NCI-H1436 (cell line): ENCODE data around the gene MRPL33.
A peak's percentile ranks its signal among the peaks of the same experiment; 100 is the strongest.

Experiments used
- DNase-seq: peaks from one replicate; lab custom pipeline; 2025; lab: John Stamatoyannopoulos, UW

MRPL33 gene

DNA sequence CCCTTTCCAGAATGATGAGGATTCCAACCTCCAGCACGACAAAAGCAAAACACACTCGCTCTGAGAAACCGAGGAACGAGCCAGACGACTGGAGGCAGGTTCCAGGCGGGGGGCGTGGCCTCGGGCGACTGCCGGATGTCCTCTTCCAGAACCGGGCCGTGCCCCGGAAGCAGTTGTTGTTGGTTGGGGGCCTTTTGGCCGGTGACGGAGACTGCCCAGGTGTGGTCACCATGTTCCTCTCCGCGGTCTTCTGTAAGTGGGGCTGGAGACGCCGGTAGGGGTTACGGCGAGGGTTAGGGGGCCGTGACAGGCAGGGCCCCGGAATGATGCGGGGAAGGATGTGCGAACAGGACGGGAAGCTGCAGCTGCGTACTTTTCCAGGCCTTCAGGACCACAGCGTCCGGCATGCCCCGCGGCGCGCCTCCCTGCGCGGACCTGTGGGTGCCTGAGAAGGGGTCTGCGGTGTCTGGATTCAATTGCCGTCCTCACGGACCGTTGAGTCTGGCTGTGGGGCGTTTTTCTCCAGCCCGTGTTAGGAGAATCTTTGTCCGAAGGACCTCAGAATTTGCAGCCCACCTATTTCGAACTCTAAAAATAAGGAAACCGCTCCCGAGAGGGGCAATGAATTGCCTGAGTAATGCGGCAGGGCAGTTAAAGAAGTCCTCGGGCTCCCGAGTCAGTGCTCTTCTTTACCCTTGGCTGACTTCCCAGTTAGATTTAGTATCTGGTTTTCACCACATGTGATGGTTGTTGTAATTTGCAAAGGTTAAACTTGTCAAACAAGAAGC, at the start of gene MRPL33:
TSS of gene MRPL33 (plus strand) at position 172 of the 788 bp plus-strand sequence. CDS start at position 231, 59 bp downstream.
- DNase-seq, result peak; percentile 87

DNA sequence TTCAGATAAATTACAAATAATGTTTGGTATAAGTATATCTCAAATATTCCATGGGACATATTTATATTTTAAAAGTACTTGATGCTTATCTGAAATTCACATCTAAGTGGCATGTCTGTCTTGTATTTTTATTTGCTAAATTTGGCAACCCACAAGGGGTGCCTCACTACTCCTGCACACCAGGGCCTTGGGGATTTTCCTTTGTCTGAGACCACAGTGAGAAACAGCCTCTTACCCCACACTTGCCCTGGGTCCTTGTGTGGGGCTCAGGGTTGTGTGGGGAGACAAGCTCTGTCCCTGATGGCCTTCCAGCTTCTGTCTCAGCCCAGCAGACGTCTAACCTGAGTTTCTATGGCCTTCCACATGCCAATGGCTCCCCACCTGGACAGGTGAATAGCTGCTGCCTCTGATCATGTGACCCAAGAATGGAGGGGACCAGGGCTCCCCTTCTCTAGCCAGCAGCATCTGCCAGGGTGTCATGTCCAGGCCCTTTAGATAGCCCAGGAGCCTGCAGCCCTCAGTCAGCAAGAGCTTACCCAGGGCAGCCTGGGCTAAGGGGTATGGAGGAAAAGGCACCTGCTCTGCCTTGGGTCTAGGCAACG, 49.5 kb upstream of the MRPL33 start:
- no peak for DNase-seq

DNA sequence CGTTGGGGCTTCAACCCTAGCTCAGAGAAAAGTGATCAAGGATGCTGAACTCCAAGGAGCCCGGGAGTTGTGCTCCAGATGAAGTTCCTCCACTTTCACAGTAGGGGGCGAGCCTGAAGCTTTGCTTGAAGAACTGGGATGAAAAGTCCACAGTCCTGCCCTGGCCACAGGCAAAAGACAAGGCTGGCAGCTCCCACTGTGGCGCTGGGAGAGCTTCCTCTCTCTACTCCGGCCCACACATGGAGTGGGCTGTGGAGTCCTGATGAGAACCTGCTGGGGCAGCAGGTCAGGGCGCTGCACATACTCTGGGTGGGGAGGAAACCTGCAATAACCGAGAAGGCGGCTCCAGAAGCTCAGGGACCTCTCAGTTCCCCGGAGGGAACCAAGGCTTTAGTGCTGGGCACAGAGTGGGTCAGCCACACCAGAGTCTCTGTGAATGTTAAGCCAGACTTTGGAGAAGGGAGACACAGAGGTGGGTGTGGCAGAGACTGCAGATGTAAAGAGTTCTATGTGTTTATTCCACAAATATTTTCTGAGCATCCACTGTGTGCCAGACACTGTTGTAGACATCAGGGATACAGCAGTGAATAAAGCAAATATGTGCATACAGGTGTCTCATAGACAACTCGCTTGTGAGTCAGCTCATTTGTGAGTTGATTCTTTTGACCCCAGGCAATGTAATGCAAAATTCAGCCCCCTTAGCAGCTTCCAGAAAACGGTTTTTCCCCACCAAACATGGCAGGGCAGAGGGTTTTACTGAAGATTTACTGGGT, 48.0 kb upstream of the MRPL33 start:
- peak; percentile 76 for DNase-seq

DNA sequence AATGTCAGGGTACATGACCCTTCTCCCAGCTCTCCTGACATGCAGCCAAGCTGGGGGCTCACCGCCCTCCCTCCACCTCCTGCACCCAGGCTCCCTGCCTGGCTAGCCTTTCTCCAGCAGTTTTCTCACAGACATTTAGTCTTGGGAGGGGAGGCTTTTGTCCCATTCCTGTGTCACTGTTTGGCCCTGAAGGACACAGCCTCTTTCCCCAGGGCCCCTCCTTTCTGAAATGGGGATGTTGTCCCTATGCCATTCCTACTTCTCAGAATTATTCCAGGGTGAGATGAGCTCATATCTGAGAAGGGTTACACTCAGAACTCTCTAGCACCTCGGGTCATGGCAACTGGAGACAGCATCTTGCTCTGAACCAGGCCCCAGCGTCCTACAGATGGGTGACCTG, 47.3 kb upstream of the MRPL33 start:
- DNase-seq, result no peak

DNA sequence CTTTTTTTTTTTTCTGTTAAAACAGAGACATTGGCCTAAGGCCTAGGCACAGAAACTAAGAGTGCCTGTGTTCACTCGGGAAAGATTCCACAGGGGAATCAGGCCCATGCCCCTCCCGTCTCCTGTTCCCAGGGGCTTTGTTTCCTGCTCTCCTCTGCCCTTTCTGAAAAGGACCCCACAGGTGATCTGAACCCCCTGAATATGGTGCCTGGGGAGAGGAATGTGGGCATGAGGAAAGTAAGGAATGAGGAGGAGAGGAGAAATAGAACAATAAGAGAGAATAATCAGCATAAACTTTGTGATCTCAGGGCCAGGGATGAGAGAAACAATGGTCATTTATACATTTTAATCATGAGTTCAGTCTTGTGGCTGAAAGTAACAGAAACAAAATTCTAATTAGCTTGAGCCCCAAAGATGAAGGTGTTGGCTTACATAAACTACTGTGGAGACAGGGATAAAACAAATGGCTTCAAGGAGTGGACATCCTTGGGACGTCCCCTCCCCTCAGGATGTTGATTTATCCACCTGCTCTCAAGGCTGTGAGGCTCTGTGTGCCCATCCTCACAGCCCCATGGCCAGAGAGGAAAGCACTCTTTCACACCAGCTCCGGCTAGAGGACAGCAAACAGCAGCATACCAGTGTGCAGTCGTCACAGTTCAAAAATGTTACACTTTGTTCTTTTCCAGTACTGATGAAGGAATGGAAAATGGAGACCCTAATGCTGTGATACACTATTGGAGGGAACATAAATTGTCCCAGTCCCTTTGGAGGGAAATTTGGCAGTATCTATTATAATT, 46.4 kb upstream of the MRPL33 start:
- DNase-seq, result no peak

DNA sequence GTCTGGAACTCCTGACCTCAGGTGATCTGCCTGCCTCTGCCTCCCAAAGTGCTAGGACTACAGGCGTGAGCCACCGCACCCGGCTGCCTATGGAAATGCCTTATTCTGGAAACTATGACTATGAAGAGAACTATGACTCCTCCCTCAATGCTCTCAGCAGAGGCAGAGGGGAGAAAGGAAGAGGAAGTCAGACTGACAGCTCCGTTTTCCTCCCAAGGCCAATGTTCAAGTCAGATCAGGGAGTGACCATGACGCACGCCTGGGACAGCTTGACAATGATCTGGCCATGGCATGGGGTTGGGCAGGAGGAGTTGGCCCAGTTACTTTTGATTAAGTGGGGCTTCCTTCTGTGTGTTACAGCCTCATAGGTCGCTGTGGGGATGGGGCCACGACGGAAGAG, 44.3 kb upstream of the MRPL33 start:
- no peak for DNase-seq

DNA sequence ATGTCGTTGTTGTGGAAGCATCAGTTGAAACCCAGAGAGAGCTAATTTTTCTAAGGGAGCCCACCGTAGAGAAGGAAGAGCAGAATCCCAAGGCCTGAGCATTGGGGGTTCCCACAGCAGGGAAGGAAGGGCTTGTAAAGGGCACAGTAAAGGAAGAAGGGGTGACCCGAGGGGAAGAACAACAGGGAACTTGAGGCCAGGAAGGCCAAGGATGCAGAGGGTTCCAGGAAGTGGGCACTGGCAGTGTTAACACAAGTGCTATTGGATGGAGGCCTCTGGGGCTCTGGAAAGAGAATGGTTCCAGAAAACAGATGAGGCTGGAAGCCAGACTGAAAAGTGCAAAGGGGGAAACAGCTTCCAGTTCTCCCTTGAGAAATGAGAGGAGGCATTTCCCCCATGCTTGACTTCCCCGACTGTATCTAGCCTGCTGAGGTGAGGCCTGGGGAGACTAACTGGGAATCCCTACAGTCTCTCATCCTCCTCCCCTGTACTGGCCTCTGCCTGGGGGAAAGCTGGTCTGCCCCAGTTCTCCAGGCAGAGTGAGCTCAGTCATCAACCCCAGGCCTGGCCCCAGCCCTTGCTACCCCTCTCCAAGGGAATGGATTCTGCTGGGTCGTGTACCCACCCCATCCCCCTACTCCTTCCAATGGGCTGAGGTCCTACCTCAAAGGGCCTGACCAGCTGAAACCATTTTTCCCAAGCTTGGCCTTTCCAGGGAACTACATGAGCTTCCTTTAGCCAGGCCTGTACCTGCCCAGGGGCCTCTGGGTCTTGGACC, 43.2 kb upstream of the MRPL33 start:
- DNase-seq, result no peak

DNA sequence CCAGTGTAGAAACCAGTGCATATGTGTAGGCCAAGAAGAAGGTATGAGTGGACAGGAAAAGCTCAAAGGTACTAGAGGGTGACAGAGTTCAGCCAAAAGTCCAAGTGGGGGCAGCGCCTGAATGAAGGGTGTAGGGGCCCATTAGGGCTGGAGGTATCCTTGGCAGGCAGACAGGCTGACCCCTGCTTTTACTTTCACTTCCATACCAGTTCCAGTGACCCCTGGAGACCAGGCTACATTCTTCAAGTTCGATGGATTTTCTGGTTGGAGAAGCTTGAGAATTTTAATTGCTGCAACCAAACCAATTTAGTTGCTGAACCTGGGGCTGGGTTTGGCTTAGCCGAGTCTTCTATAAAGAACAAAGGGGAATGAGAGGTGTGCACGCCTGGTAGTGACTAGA, 42.3 kb upstream of the MRPL33 start:
- DNase-seq, result no peak

DNA sequence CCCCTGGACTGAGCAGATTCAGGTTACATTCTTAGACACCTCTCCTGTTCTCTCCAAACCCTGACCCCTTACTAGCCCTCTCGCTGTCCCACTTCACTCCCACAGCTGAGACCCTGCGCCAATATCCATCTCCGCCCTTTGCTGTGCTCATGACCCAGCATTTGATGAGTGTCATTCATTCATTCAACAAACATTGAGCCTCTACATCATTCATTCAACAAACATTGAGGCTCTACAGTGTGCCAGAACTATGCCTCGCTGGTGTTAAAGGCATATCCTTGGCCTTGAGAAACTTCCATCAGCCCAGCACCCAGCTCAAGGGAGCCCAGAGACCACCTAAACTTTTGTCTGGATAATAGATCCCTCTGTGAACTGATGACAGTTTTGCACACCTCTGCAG, 41.9 kb upstream of the MRPL33 start:
- DNase-seq, result no peak

DNA sequence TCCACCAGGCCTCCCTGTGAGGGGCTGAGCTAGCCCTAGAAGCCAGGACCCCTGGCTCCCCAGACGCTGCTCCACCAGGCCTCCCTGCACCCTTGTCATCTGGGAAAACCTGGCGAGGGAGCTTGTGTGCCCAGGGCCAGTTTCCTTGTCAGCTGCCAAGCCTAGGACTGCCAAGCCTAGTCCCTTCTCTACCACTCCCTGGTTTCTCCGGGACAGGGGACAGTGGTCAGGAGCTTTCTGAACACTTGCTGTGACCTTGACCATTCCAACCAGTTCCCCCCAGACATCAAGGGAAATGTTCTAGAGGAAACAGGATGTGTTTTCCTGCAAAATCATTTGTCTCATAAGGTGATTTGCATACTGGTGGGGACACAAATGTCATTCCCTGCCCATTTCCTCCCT, 41.3 kb upstream of the MRPL33 start:
- DNase-seq, result no peak

DNA sequence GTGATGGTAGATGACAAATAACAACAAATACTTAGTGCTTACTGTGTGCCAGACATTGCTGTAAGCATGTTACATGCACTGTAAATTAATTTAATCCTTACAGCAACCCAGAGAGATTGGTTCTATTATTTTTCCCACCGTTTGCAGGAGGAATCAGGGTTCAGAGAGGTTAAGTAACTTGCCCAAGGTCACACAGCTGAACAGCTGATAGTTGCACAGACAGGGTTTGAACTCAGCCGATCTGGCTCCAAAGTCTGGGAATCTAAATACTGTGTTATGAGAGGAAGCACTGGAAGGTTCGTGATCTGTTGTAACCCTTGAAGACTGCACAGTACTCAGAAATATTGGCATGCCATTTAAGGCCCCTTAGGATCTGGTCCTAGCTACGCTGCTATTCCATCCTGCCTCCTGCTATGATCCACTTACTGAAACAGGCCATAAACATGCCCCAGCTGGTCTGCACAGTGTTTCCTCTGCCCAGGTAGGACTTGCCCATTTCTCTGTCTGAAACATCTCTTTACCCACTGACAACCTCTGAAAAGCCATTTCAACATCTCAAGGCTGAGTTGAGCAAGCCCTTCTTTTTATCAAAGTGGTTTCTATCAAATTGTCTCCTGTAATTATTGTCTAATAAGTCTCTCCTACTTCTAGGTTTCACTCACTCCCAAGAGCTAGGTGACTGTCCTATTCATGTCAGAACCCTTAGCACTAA, 40.4 kb upstream of the MRPL33 start:
- DNase-seq, result no peak

DNA sequence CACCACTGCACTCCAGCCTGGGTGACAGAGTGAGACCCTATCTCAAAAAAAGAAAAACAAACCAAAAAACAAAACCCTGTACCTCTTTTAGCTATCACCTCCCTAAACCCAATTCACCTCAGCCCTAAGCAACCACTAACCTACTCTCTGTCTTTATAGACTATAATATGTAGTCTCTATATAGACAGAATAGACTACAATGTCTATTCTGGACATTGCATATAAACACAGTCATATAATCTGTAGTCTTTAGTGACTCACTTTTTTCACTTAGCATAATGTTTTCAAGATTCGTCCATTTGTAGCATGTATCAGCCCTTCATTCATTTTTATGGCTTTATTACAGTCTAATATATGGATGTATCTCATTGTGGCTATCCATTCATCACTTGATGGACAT, 37.2 kb upstream of the MRPL33 start:
- no peak for DNase-seq

DNA sequence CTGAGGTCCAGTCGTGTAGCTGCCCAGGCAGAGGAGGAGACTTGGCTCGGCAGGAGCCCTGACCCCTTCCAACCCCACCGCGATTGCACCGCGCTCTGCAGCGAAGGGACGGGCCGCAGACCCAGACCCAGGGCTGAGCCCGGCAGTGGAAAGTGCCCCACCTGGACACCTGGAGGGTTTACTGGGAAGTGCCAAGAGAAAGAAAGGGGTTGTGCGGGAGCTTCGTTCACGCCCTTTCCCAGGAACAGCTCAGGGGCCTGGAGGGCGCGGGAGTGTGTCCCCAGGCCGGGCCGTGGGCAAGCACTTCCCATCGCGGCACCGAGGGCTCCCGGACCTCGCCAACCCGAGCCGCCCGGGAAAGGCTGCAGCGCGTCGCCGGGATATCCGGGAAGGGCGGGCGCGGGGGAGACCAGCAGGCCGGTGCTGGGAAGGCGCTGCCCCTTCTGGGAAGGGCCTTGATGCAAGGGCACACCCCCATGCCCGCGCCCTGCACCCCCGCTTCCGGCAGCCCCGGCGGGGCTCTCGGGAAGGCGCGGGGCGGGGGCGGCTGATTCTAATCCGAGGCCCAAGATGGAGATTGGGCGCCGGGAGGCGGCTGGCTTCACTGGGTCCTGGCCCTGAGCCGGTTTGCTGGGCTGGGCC, 36.1 kb upstream of the MRPL33 start:
- DNase-seq, result peak; percentile 58

DNA sequence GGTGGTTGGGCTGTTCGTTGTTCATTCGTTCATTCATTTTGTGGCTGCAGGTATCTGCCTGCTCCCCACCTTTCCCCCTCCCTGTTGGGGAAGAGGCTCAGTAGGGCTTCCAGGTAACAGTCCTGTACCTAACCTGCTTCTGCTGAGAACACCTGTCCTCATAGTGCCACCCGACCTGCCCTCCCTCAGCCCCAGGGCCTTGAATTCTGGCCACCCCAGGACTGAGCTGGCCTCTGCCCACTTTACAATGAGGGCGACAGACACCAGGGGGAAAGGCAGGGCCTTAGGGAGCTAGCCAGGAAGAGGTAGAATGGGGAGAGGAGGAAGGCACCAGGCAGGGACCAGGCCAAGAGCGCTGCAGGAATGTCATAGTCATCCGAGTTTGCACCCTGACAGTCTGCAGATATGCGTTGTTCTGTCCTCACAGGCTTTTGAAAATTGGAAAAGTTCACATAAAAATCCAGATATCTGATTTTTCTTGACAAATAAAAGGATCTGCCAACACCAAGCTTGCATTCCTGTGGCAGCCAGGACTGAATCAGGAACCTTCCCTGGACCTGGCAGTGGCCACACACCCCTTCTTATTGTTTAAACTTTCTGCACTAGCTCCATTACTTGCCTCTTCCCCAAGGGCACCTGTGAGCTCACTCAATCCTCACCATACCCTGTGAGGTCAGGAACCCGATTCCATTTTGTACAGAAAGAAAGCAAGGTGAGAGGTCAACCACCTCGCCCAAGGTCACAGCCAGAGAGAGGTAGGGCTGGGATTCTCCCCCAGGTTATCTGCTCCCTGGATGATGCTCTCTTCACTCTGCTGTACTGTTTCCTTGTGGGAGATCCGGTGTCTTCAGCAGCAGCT, 35.3 kb upstream of the MRPL33 start:
- no peak for DNase-seq

DNA sequence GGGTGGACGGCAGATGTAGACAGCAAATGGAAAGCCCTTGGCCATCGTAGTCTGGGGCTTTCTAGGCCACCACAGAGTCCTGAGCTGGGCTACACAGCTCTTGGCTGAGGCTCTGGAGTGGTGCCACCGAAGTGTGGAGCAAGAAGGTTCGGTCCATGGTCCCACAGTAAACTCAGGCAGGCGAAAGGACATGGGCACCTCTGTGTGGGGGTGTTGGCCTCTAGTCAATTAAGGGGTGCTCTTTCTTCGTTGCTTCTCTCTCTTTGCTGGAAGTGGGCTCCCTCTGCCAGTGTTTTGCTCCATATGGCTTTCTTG, 34.7 kb upstream of the MRPL33 start:
- DNase-seq, result no peak

DNA sequence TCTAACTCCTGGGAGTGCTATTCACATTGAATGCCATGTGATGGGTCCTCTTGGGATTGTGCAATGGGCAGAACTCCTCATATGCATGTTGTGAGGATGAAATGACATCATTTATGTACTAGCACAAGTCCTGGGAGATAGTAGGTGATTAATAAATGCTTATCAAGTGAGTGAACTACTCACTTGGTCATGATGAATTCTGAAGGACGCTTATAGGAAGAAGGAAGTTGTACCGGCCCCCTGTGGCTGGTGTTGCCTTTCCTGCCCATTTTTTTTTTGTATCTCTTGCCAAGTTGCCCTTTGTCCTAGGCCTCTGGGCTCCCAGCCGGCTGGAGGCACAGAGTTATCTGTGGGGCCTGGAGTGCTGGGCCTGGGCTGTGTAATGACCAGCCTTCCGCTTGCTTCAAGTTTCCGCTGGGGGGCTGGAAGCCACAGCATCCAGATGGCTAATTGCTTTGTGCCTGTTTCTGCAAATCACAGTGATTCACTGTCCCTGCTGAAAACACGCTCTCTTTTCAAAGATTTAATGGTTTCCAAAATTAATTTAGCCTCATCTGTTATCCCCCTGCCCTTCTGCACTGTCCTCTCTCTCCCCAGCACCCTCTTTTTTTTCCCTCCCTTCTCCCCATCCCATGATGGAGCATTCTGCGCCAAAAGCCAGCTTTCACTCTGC, 33.7 kb upstream of the MRPL33 start:
- DNase-seq, result no peak

DNA sequence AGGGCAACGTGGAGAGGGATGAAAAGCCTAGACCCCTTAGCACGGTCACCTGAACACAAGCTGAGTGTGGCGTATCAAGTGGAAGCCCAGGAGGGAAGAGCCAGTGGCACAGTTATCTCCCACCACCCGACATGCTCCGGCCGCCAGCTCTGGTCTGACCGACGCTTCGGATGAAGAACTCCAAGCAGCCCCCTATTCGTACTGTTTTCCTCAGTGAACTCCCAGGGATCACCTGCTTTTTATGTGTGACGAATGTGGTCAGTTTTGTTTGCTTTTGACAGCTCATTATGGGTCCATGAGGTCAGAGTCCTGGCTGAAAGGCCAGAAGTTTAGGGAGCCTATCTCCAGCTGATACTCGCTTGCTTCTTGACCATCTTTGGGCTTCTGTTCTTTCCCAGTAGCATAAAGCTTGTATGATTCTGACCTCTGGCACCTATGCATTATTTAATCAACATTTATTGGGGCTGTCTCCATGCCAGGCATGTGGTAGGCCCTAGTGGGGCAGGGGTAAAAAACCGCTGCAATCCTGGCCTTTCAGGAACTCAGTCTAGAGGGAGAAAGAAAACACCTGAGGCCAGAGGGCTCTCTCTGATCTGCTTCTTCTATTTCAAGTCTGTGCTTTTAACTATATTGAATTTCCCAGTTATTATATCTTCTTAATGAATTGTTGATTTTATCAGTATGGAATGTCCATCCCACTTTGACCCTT, 33.0 kb upstream of the MRPL33 start:
- DNase-seq, result no peak

DNA sequence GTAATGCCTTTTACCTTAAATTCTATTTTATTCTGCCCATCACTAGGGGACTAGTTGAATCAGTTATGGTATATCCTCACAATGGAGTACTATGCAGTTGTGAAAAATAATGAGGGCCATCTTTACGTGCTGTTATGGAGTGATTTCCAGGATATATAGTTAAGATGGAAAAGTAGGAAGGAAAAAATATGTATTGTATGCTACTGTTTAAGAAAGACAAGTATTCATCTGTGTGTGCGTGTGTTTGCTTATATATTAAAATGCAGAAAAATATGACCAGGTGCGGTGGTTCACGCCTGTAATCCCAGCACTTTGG, 32.5 kb upstream of the MRPL33 start:
- no peak for DNase-seq
